ELF-1 (cell line): ENCODE data around the gene AP3B1.

Experiments
- DNase-seq: peaks from one replicate; pipeline ENCODE4 v3.0.0-alpha.2; 2016; ENCODE audit warnings: low read depth, low spot score

AP3B1 gene

GRCh38 chr5:78294248-78295034, at the start of gene AP3B1:
Gene AP3B1, minus strand, starts transcription at chr5:78294698. Its CDS starts 119 bp downstream, at chr5:78294579.
- DNase-seq, result peak; percentile 99

GRCh38 chr5:78341440-78341839, 46.9 kb upstream of the AP3B1 start:
- no peak for DNase-seq

GRCh38 chr5:78339617-78340436, 45.3 kb upstream of the AP3B1 start:
- DNase-seq, result no peak

GRCh38 chr5:78336698-78337097, 42.2 kb upstream of the AP3B1 start:
- no peak for DNase-seq

- no peak for DNase-seq
Observed at GRCh38 chr5:78335976-78336375, 41.5 kb upstream of the AP3B1 start.

GRCh38 chr5:78334811-78335210, 40.3 kb upstream of the AP3B1 start:
- no peak for DNase-seq

GRCh38 chr5:78331523-78332080, 37.1 kb upstream of the AP3B1 start:
- no peak for DNase-seq

- DNase-seq, result no peak
Observed at GRCh38 chr5:78328585-78329173, 34.2 kb upstream of the AP3B1 start.

- DNase-seq, result no peak
Observed at GRCh38 chr5:78327761-78328510, 33.4 kb upstream of the AP3B1 start.

- no peak for DNase-seq
Observed at GRCh38 chr5:78326930-78327329, 32.4 kb upstream of the AP3B1 start.

- no peak for DNase-seq
Observed at GRCh38 chr5:78323241-78323640, 28.7 kb upstream of the AP3B1 start.

- DNase-seq, result no peak
Observed at GRCh38 chr5:78320401-78320800, 25.9 kb upstream of the AP3B1 start.

- DNase-seq, result no peak
Observed at GRCh38 chr5:78318337-78318736, 23.8 kb upstream of the AP3B1 start.

GRCh38 chr5:78317515-78317914, 23.0 kb upstream of the AP3B1 start:
- no peak for DNase-seq

- no peak for DNase-seq
Observed at GRCh38 chr5:78308703-78309102, 14.2 kb upstream of the AP3B1 start.

- no peak for DNase-seq
Observed at GRCh38 chr5:78300464-78301045, 6.1 kb upstream of the AP3B1 start.

GRCh38 chr5:78295035-78295961, 800 bp upstream of the AP3B1 start:
- DNase-seq, result peak; percentile 69

GRCh38 chr5:78293851-78294247, 649 bp downstream of the AP3B1 start:
- no peak for DNase-seq

GRCh38 chr5:78291687-78292086, 2.8 kb downstream of the AP3B1 start:
- DNase-seq, result no peak

- no peak for DNase-seq
Observed at GRCh38 chr5:78289911-78290310, 4.6 kb downstream of the AP3B1 start.
